Muscle layer of duodenum (tissue), 2 donors: ENCODE data around the gene INPP1.

Experiments used
- H3K27ac ChIP-seq: one replicate; pipeline ENCODE4 v1.7.0; 2013; ENCODE audit warnings: mild to moderate bottlenecking, low read length
- H3K27me3 ChIP-seq: one replicate; pipeline ENCODE4 v1.7.0; 2013; ENCODE audit warnings: low read depth, mild to moderate bottlenecking, control low read depth, low read length
- H3K36me3 ChIP-seq, 2 donors: one replicate each; pipeline ENCODE4 v1.7.0; 2013; ENCODE audit warnings: low read length in 2 of 2, control low read depth in 1 of 2, mild to moderate bottlenecking in 1 of 2; ENCODE audit not compliant: insufficient read depth in 2 of 2, control insufficient read depth in 1 of 2
- H3K4me1 ChIP-seq, 2 donors: one replicate each; pipeline ENCODE4 v1.7.0; 2013; ENCODE audit warnings: low read length in 2 of 2, mild to moderate bottlenecking in 2 of 2, control low read depth in 1 of 2, moderate library complexity in 1 of 2; ENCODE audit not compliant: insufficient read depth in 2 of 2, control insufficient read depth in 1 of 2
- H3K4me3 ChIP-seq, 2 donors: one replicate each; pipeline ENCODE4 v1.7.0; 2013; ENCODE audit warnings: low read length in 2 of 2, low read depth in 1 of 2, mild to moderate bottlenecking in 1 of 2
- H3K9me3 ChIP-seq, 2 donors: one replicate each; pipeline ENCODE4 v1.7.0; 2013; ENCODE audit warnings: low read length in 2 of 2, control low read depth in 1 of 2, mild to moderate bottlenecking in 1 of 2; ENCODE audit not compliant: control insufficient read depth in 1 of 2
- donor health status: healthy.

INPP1 gene

GRCh38 chr2:190318514-190318913 lies 24.9 kb upstream of the INPP1 start:
- Histone ChIP-seq H3K27ac (peak overlapping the region; percentile 37), H3K27me3 (no peaks in the 10 kb centered on the region), H3K4me3 (peak overlapping the region; percentile 84 to 94), H3K9me3 (no peaks in the 10 kb centered on the region), H3K4me1 (peaks cover 0 to 17% of the 10 kb centered on the region in 2 donors), H3K36me3 (no peaks in the 10 kb centered on the region)

- H3K4me3 ChIP-seq, result peak overlapping the region; percentile 84 to 94
- no peaks in the 10 kb centered on the region for H3K27me3 ChIP-seq
- H3K4me1 ChIP-seq, result peaks cover 0 to 17% of the 10 kb centered on the region in 2 donors
- no peaks in the 10 kb centered on the region for H3K36me3 ChIP-seq
- H3K27ac ChIP-seq, result peak overlapping the region; percentile 37
- H3K9me3 ChIP-seq, result no peaks in the 10 kb centered on the region
Measured at GRCh38 chr2:190318931-190319554, 24.3 kb upstream of the INPP1 start.

DNA sequence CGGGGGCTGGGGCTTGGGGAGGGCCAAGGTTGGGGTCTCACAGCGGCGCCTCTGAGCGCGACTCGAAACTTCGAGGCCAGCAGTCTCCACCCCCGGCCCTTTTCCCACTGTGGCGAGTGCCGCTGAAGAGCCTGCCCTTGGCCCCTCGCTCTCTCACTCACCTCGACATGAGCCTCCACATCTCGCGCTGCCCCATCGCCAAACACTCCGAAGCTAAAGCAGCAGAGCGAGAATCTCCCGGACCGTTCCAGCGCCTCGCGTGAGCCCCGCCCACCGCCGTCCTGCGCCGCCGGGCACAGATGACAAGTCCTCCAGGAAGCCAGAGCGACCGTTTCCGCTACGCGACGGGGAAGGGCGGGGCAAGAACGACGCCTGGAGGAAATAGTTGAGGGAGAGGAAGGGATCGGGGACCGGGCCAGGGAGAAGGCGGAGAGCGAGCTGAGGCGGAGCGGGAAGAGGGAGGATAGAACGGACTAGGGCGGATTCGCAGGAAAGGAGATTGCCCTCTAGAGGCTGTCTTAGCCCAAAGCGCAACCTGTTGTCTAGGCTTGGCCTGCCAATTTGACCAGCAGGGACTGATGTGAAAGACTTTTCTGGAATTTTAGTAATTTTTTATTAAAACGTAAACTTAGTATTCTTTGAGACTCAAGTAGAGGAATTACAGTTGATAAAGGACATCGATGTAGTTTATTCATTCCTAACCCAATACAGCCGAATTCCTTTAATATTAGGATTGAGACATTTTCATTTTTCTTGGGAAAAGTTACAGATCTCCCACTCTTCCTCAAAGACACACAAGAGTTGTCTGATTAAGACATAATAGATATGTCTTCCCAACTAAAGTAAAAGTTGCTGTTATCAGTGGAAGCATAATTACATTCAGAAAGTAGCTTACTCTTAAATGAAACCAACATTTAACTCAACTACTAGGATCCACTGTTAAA lies 23.6 kb upstream of the INPP1 start, which contains the start of gene HIBCH:
Gene HIBCH, minus strand, starts transcription at position 272 of the 944 bp plus-strand sequence. Its CDS starts 76 bp downstream, at position 196.
- Histone ChIP-seq H3K9me3 (no peaks in the 10 kb centered on the region), H3K27me3 (no peaks in the 10 kb centered on the region), H3K4me3 (peak within 1 kb of the TSS; percentile 84 to 94), H3K4me1 (peaks cover 0 to 17% of the 10 kb centered on the region in 2 donors), H3K27ac (peak within 1 kb of the TSS; percentile 37), H3K36me3 (no peaks in the 10 kb centered on the region)

DNA sequence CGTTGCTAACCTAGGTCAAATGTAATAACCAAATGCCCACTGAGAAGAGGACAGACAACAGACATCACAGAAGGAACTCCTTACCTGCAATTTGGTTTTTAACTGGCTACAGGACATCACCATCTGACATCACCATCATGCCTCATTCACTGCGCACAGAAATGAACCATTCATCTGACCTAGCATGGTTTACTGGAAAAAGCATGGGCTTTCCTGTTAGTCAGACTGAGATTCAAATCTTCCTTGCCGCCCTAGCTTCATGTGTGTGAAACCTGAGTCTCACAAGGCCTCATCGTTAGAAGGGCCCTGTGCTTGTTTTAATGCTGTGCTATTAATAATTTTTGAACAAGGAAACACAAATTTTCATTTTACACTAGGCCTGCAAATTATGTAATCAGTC lies 22.7 kb upstream of the INPP1 start:
- H3K27ac ChIP-seq, result peak overlapping the region; percentile 37
- peak overlapping the region in 1 of 2 donors; percentile 84 for H3K4me3 ChIP-seq
- H3K9me3 ChIP-seq, result no peaks in the 10 kb centered on the region
- peaks cover 0 to 10% of the 10 kb centered on the region in 2 donors for H3K4me1 ChIP-seq
- H3K36me3 ChIP-seq, result no peaks in the 10 kb centered on the region
- no peaks in the 10 kb centered on the region for H3K27me3 ChIP-seq

- peaks cover 0 to 2% of the 10 kb centered on the region in 2 donors for H3K4me1 ChIP-seq
- H3K4me3 ChIP-seq, result no peak overlapping the region
- H3K27me3 ChIP-seq, result no peaks in the 10 kb centered on the region
- no peak overlapping the region for H3K27ac ChIP-seq
- no peaks in the 10 kb centered on the region for H3K36me3 ChIP-seq
- no peaks in the 10 kb centered on the region for H3K9me3 ChIP-seq
Measured at GRCh38 chr2:190323406-190323805, 20.0 kb upstream of the INPP1 start.

DNA sequence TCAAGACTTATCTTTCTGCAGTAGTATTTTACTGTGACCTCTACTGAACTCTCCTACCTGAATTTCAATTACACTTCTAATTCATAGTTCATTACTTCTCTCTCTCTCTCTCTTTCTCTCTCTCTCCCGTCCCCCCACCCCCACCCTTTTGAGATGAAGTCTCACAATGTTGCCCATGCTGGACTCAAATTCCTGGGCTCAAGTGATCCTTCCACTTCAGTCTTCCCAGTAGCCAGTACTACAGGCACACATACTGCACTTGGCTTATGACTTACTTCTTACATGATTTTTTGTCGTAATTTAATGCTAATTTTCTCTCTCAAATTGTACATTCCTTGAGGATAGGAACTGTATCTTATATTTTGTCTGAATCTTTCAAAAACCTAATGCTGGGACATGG lies 17.8 kb upstream of the INPP1 start:
- no peaks in the 10 kb centered on the region for H3K9me3 ChIP-seq
- H3K4me3 ChIP-seq, result no peak overlapping the region
- H3K27ac ChIP-seq, result no peak overlapping the region
- no peaks in the 10 kb centered on the region for H3K27me3 ChIP-seq
- H3K4me1 ChIP-seq, result no peaks in the 10 kb centered on the region
- H3K36me3 ChIP-seq, result no peaks in the 10 kb centered on the region

- H3K4me3 ChIP-seq, result no peak overlapping the region
- no peaks in the 10 kb centered on the region for H3K27me3 ChIP-seq
- H3K9me3 ChIP-seq, result no peaks in the 10 kb centered on the region
- no peaks in the 10 kb centered on the region for H3K36me3 ChIP-seq
- H3K4me1 ChIP-seq, result no peaks in the 10 kb centered on the region
- no peak overlapping the region for H3K27ac ChIP-seq
Measured at GRCh38 chr2:190327867-190328572, 15.4 kb upstream of the INPP1 start.

- Histone ChIP-seq H3K27ac (no peak overlapping the region), H3K36me3 (no peaks in the 10 kb centered on the region), H3K9me3 (no peaks in the 10 kb centered on the region), H3K4me1 (no peaks in the 10 kb centered on the region), H3K27me3 (no peaks in the 10 kb centered on the region), H3K4me3 (no peak overlapping the region)
Measured at GRCh38 chr2:190328573-190329147, 14.7 kb upstream of the INPP1 start.

GRCh38 chr2:190333395-190333794 lies 10.0 kb upstream of the INPP1 start:
- H3K27ac ChIP-seq, result no peak overlapping the region

GRCh38 chr2:190333928-190334327 lies 9.5 kb upstream of the INPP1 start:
- Histone ChIP-seq H3K4me3 (peak overlapping the region in 1 of 2 donors; percentile 1), H3K9me3 (no peaks in the 10 kb centered on the region), H3K4me1 (no peaks in the 10 kb centered on the region), H3K27ac (peak overlapping the region; percentile 53), H3K36me3 (no peaks in the 10 kb centered on the region), H3K27me3 (no peaks in the 10 kb centered on the region)

More at GRCh38 chr2:190333395-190333794, 10.0 kb upstream of the INPP1 start:
- no peaks in the 10 kb centered on the region for H3K27me3 ChIP-seq
- H3K4me3 ChIP-seq, result no peak overlapping the region
- no peaks in the 10 kb centered on the region for H3K4me1 ChIP-seq
- no peaks in the 10 kb centered on the region for H3K9me3 ChIP-seq
- H3K36me3 ChIP-seq, result no peaks in the 10 kb centered on the region
